ENCODE measurements around the gene CDCP2.

GRCh38 chr1:54111624-54112023, 41.2 kb downstream of the CDCP2 start:
- TF ChIP-seq, protein P1, sequence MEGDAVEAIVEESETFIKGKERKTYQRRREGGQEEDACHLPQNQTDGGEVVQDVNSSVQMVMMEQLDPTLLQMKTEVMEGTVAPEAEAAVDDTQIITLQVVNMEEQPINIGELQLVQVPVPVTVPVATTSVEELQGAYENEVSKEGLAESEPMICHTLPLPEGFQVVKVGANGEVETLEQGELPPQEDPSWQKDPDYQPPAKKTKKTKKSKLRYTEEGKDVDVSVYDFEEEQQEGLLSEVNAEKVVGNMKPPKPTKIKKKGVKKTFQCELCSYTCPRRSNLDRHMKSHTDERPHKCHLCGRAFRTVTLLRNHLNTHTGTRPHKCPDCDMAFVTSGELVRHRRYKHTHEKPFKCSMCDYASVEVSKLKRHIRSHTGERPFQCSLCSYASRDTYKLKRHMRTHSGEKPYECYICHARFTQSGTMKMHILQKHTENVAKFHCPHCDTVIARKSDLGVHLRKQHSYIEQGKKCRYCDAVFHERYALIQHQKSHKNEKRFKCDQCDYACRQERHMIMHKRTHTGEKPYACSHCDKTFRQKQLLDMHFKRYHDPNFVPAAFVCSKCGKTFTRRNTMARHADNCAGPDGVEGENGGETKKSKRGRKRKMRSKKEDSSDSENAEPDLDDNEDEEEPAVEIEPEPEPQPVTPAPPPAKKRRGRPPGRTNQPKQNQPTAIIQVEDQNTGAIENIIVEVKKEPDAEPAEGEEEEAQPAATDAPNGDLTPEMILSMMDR (IDR thresholded peaks at IDR 0.05 in 8 of 11, conservative IDR thresholded peaks at IDR 0.05 in 3 of 11): no peak
- TF ChIP-seq POLR2A (IDR thresholded peaks at IDR 0.05) (no peak), POLR2AphosphoS5 (IDR thresholded peaks at IDR 0.05) (no peak)

Data from spleen (tissue), 7 donors.